HCT116 (cell line): ENCODE measurements around the gene KCNN4. TPM values are rescaled to one million over a fixed set of nuclear protein-coding genes. Genes with fewer than 3 reads are reported as not detected.

Experiments used
- ATAC-seq: fragments of 200-7000 bp; cut with Tn5 transposase; 2 replicates; pipeline ENCODE4 v1.9.1; 2020; ENCODE audit warnings: mild to moderate bottlenecking, moderate library complexity
- BruUV-seq: library from RNA; stranded (reverse); fragments of 400-500 nt; replicated peaks from 2 replicates; lab custom pipeline; 2021; lab: Mats Ljungman, UMichigan
- CTCF ChIA-PET: fragments of 300-600 bp; sonication (Branson Sonifier 250); formaldehyde crosslinking; loops from one replicate; lab custom pipeline; 2021; ENCODE audit warnings: antibody characterized with exemption; lab: Charles Lee
- POLR2A ChIA-PET: fragments of 300-600, 350-600 bp; sonication (Branson Sonifier 250); formaldehyde crosslinking; loops from one replicate; lab custom pipeline; 2021; ENCODE audit warnings: antibody characterized with exemption; lab: Charles Lee
- RAD21 ChIA-PET, 2 experiments: fragments of 300-600 bp; sonication (Branson Sonifier 250); formaldehyde crosslinking; loops; one replicate each; lab custom pipeline; 2023; ENCODE audit warnings: low total read pairs in 2 of 2; ENCODE audit not compliant: uncharacterized antibody in 2 of 2, unreplicated experiment in 2 of 2, low non-redundant PET in 1 of 2; lab: Charles Lee
- DNase-seq: peaks from one replicate; pipeline ENCODE4 v3.0.0-alpha.2; 2010; ENCODE audit warnings: low read depth, low spot score
- H2AFZ ChIP-seq: fragments of 200-600 bp; shearing (Covaris generic), sonication (generic); 2 replicates; pipeline ENCODE4 v1.6.1; 2017; ENCODE audit warnings: low read depth, mixed run types, mixed read lengths, antibody characterized with exemption, low read length; ENCODE audit not compliant: poor library complexity, severe bottlenecking
- H3K27ac ChIP-seq: 2 replicates; pipeline ENCODE4 v1.5.1; 2012; ENCODE audit warnings: low read depth, low read length
- H3K27me3 ChIP-seq: fragments of 200-600 bp; sonication (generic); 2 replicates; pipeline ENCODE4 v1.6.1; 2016; ENCODE audit warnings: mixed run types, low read length, mixed read lengths; ENCODE audit not compliant: insufficient read depth
- H3K36me3 ChIP-seq, 2 experiments: fragments of 200-500 bp in 1 of 2; fragments of 200-600 bp in 1 of 2; sonication (Bioruptor generic) in 1 of 2; sonication (generic) in 1 of 2; 2 replicates each; pipeline versions ENCODE4 v1.5.1 to v1.6.1; 2014 to 2016; ENCODE audit warnings: low read length in 2 of 2, inconsistent platforms in 1 of 2, mixed read lengths in 1 of 2, mixed run types in 1 of 2; ENCODE audit not compliant: insufficient read depth in 2 of 2, control insufficient read depth in 1 of 2
- H3K4me1 ChIP-seq, 2 experiments: fragments of 200-600 bp in 1 of 2; sonication (generic) in 1 of 2; 2 replicates each; pipeline versions ENCODE4 v1.5.1 to v1.6.1; 2012 to 2017; ENCODE audit warnings: low read length in 2 of 2, inconsistent platforms in 1 of 2, mild to moderate bottlenecking in 1 of 2, mixed read lengths in 1 of 2, mixed run types in 1 of 2, moderate library complexity in 1 of 2; ENCODE audit not compliant: insufficient read depth in 2 of 2, control insufficient read depth in 1 of 2
- H3K4me2 ChIP-seq: fragments of 200-600 bp; sonication (generic); 2 replicates; pipeline ENCODE4 v1.6.1; 2017; ENCODE audit warnings: mixed run types, low read length, mixed read lengths
- H3K4me3 ChIP-seq, 2 experiments: fragments of 200-600 bp in 1 of 2; sonication (generic) in 1 of 2; replicated peaks in 1 of 2; 2 replicates each; pipeline ENCODE4 v1.5.1; 2011 to 2016; ENCODE audit warnings: low read length in 2 of 2, control low read depth in 1 of 2, low read depth in 1 of 2, mild to moderate bottlenecking in 1 of 2, mixed read lengths in 1 of 2, mixed run types in 1 of 2
- H3K79me2 ChIP-seq: fragments of 200-600 bp; sonication (generic); 2 replicates; pipeline ENCODE4 v1.6.1; 2017; ENCODE audit warnings: mild to moderate bottlenecking, mixed run types, low read length, moderate library complexity, mixed read lengths; ENCODE audit not compliant: insufficient read depth
- H3K9ac ChIP-seq: fragments of 200-600 bp; sonication (generic); 2 replicates; pipeline ENCODE4 v1.6.1; 2016; ENCODE audit warnings: low read length, mixed read lengths
- H3K9me2 ChIP-seq: fragments of 200-600 bp; sonication (generic), shearing (Covaris generic); 2 replicates; pipeline ENCODE4 v1.6.1; 2017; ENCODE audit warnings: mixed run types, mild to moderate bottlenecking, moderate library complexity; ENCODE audit not compliant: insufficient read depth
- H3K9me3 ChIP-seq, 2 experiments: fragments of 200-500 bp in 1 of 2; fragments of 200-600 bp in 1 of 2; sonication (Bioruptor generic) in 1 of 2; sonication (generic) in 1 of 2; 2 replicates each; pipeline ENCODE4 v1.6.1; 2014 to 2017; ENCODE audit warnings: low read length in 2 of 2, mixed read lengths in 2 of 2, inconsistent platforms in 1 of 2, low read depth in 1 of 2, mild to moderate bottlenecking in 1 of 2, mixed run types in 1 of 2, moderate library complexity in 1 of 2; ENCODE audit not compliant: control insufficient read depth in 1 of 2, insufficient read depth in 1 of 2
- H4K20me1 ChIP-seq: fragments of 200-600 bp; sonication (generic), shearing (Covaris generic); 2 replicates; pipeline ENCODE4 v1.6.1; 2017; ENCODE audit warnings: mixed run types, mild to moderate bottlenecking, moderate library complexity; ENCODE audit not compliant: insufficient read depth
- ATF3 ChIP-seq: IDR thresholded peaks from 2 replicates; pipeline ENCODE4 v1.6.1; 2012
- CBX3 ChIP-seq: IDR thresholded peaks from 2 replicates; pipeline ENCODE4 v1.6.1; 2012; ENCODE audit warnings: low read depth
- CTCF ChIP-seq, 3 experiments: fragments of 200-600 bp in 1 of 3; sonication (generic) in 1 of 3; IDR thresholded peaks in 2 of 3; conservative IDR thresholded peaks in 1 of 3; 2 replicates each; pipeline ENCODE4 v1.5.1; 2012 to 2017; ENCODE audit warnings: low read depth in 2 of 3, low read length in 2 of 3, antibody characterized with exemption in 1 of 3, borderline replicate concordance in 1 of 3, control low read depth in 1 of 3, mild to moderate bottlenecking in 1 of 3, mixed read lengths in 1 of 3, mixed run types in 1 of 3, moderate library complexity in 1 of 3; ENCODE audit not compliant: insufficient read depth in 1 of 3
- EZH2 ChIP-seq: fragments of 200-600 bp; sonication (generic); IDR thresholded peaks from 2 replicates; pipeline ENCODE4 v1.6.1; 2017; ENCODE audit warnings: antibody characterized with exemption, mixed run types
- MAX ChIP-seq: IDR thresholded peaks from 2 replicates; pipeline ENCODE4 v1.6.1; 2012
- POLR2AphosphoS5 ChIP-seq: IDR thresholded peaks from 2 replicates; pipeline ENCODE4 v1.6.1; 2011; ENCODE audit warnings: mild to moderate bottlenecking, low read depth, low read length, moderate library complexity
- SIN3A ChIP-seq: IDR thresholded peaks from 2 replicates; pipeline ENCODE4 v1.6.1; 2012; ENCODE audit warnings: low read depth
- SP1 ChIP-seq: IDR thresholded peaks from 2 replicates; pipeline ENCODE4 v1.6.1; 2012; ENCODE audit warnings: low read depth
- TCF7L2 ChIP-seq: IDR thresholded peaks from 2 replicates; pipeline ENCODE4 v1.7.0; 2011; ENCODE audit warnings: borderline replicate concordance, inconsistent platforms; ENCODE audit not compliant: insufficient read depth, insufficient read length; ENCODE audit errors: extremely low read depth
- YY1 ChIP-seq: IDR thresholded peaks from 2 replicates; pipeline ENCODE4 v1.6.1; 2011; ENCODE audit warnings: low read length, low read depth, moderate library complexity, mild to moderate bottlenecking; ENCODE audit not compliant: insufficient replicate concordance; ENCODE audit errors: extremely low read depth
- ZBTB33 ChIP-seq: IDR thresholded peaks from 2 replicates; pipeline ENCODE4 v1.6.1; 2011; ENCODE audit warnings: mild to moderate bottlenecking, low read length, moderate library complexity; ENCODE audit not compliant: insufficient replicate concordance; ENCODE audit errors: extremely low read depth
- ZFX ChIP-seq: fragments of 450-650 bp; IDR thresholded peaks from 2 replicates; pipeline ENCODE4 v1.6.1; 2017
- ZNF274 ChIP-seq: fragments of 200-500 bp; sonication (Bioruptor generic); IDR thresholded peaks from 2 replicates; pipeline ENCODE4 v1.6.1; 2014; ENCODE audit warnings: mild to moderate bottlenecking, low read depth, low read length, inconsistent platforms
- intact Hi-C: fragments of 100-400 bp; cut with micrococcal nuclease; formaldehyde crosslinking; loops from 2 replicates; pipeline ENCODE4 v1.10.0; 2022
- total RNA-seq: library from RNA; stranded (reverse); gene quantifications from one replicate; pipeline ENCODE4 v1.2.1, GENCODE V29; 2021; ENCODE audit not compliant: unreplicated experiment

Gene KCNN4
- total RNA-seq, 1 experiment from 2014 or later = 72.9 TPM

- Histone ChIP-seq H3K36me3 (no peaks in the 10 kb centered on the region), H3K4me2 (no peak overlapping the region), H3K4me1 (peaks cover 0 to 6% of the 10 kb centered on the region in 2 experiments; a peak in 1 of 4 replicates), H3K79me2 (no peaks in the 10 kb centered on the region), H2AFZ (no peak overlapping the region), H3K9me3 (no peaks in the 10 kb centered on the region), H4K20me1 (no peaks in the 10 kb centered on the region), H3K4me3 (no peak overlapping the region), H3K9me2 (no peaks in the 10 kb centered on the region), H3K27ac (no peak overlapping the region), H3K27me3 (no peaks in the 10 kb centered on the region), H3K9ac (no peak overlapping the region)
- intact Hi-C loops = no loop called here
- ChIA-PET RAD21 (no interaction called here), POLR2A (no interaction called here), CTCF (no interaction called here)
- TF ChIP-seq CBX3 = no peak
- no peak for TF ChIP-seq YY1
- no peak for TF ChIP-seq CTCF (IDR thresholded peaks at IDR 0.05 in 2 of 3, conservative IDR thresholded peaks at IDR 0.05 in 1 of 3; ENCODE audit: borderline replicate concordance in 1 of 3, insufficient read depth in 1 of 3, low read depth in 2 of 3, low read length in 2 of 3)
- no peak for TF ChIP-seq MAX
- TF ChIP-seq ATF3 = no peak
- TF ChIP-seq POLR2AphosphoS5 = no peak
- no peak for TF ChIP-seq EZH2
- TF ChIP-seq ZNF274 = no peak
- no peak for TF ChIP-seq SP1
- TF ChIP-seq TCF7L2 = no peak
- no peak for TF ChIP-seq ZBTB33
- no peak for TF ChIP-seq SIN3A
- TF ChIP-seq ZFX = no peak
- BruUV-seq = no TSS peak
- DNase-seq = no peak
- ATAC-seq = no peak
Measured at GRCh38 chr19:43812688-43813087, 31.9 kb upstream of the KCNN4 start.
